T-helper 2 cell (primary cell): ENCODE data around the gene CCL14.
"Not testable (repeated sequence)": the region's sequence is repeated elsewhere in the genome, so short reads cannot be mapped to it uniquely, and the experiment has no call there.

ENCODE experiments used
- DNase-seq, 5 experiments: peaks; one replicate each; pipeline versions ENCODE4 v3.0.0 to v3.0.0-alpha.2; 2012 to 2022
- total RNA-seq, 2 donors: gene quantifications; one replicate each; lab custom pipeline; 2026; lab: John Stamatoyannopoulos, UW

CCL14 gene
- total RNA-seq, result 0 reads per million in 2 donors

- no peak for DNase-seq
Observed at GRCh38 chr17:35986643-35987042, at the start of gene CCL14. TSS of gene CCL14 (minus strand) at chr17:35986729. CDS start at chr17:35986649, 80 bp downstream.

DNA sequence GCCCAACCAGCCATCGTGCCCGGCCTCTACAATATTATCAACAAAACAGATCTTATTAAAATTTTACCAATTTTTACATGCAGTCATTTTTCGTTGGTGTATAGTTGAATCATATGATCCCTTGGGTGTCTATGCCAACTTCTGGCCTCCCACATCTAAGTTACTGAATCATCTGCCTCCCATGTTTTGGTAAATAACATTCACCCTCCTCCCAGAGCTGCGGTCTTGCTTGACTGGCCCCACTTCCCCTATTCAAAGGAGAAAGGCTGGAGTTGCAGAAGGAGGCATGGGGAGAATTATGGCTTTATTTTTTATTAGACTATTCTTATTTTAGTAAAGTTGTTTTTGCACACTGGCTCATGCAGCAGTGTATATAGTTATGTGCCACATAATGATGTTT lies 49.7 kb upstream of the CCL14 start:
- no peak for DNase-seq

GRCh38 chr17:36034127-36034526 lies 47.6 kb upstream of the CCL14 start:
- no peak for DNase-seq

- DNase-seq, result no peak
Observed at GRCh38 chr17:36030956-36031355, 44.4 kb upstream of the CCL14 start.

- no peak for DNase-seq
Observed at GRCh38 chr17:36027761-36028160, 41.2 kb upstream of the CCL14 start.

DNA sequence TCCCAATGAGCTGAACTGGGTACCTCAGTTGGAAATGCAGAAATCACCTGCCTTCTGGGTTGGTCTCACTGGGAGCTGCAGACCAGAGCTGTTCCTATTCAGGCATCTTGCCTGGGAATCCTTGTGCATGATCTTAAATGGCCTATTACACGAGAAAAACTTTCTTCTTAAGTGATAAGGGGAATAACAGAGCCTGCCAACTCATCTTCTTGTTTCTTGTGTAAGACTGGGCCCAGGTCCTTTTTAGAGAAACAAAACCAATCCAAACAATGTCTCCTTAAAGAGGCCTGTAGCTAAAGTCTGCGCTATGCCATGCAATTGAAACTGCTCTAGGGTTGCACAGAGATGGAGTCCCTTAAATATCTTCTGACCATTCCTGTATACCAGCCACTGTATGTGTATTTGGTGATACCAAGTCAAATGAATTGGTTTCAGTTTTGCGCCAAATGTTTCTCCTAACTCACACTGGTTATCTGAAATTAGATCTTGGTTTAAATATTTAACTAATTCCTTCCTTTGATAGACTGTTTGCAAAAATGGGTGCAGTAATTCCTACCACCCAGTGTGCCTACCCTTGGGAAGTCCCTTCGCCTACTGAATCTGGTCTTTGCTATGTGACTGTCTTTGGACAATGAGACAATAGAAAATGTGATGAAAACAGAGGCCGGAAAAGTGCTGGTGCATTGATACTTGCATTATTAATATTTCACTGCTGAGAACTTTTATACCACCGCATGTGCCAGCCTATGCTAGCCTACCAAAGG lies 37.8 kb upstream of the CCL14 start:
- DNase-seq, result no peak

DNA sequence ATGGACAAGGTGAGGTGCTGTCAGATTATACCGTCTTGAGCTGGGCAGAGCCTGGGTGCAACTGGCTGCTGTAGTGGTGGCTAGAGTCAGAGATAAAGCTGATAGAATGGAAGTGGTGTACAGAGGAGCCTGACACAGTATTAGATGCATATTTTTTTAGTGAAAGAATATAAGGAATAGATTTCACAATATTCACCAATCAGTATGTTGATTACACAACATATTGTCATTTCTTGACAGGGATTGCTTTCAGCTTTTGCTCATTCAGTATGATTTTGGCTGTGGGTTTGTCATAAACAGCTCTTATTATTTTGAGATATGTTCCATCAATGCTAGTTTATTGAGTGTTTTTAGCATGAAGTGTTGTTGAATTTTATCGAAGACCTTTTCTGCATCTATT lies 32.9 kb upstream of the CCL14 start:
- no peak for DNase-seq

DNA sequence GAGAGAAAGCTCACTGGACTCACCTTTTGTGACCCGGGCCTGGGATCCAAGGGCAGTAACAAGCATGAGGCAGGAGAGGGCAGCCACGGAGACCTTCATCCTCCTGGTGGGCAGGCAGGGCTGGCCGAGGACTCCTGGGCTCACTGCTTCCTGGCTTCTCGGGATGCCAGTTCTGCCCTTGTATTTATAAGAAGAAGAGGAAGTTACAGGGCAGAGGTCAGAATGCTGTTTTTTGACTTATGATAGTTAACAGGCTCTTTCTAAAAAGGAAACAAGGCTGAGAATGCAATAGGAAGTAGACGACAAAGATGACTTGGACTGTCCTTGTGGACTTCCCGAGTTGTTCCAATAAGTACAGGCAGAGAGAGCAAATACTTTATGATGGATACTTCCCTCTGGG lies 31.3 kb upstream of the CCL14 start, which contains the start of gene CCL23:
CCL23 (minus strand) TSS at position 174 of the 400 bp plus-strand sequence; CDS start at position 99, 75 bp downstream.
- DNase-seq, result no peak

DNA sequence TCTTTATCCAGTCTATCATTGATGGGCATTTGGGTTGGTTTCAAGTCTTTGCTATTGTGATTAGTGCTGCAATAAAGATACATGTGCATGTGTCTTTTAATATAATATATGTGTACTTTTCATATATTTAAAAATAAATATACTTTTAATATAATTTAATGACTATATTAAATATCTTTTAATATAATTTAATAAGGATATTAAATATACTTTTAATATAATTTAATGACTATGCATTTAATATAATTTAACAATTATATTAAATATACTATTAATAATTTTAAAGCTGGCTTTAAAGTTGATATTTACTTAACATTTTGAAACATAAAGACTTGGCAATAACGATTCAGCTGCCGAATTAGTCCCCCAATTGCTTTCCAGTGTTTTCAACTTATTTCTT lies 30.0 kb upstream of the CCL14 start:
- DNase-seq, result no peak

DNA sequence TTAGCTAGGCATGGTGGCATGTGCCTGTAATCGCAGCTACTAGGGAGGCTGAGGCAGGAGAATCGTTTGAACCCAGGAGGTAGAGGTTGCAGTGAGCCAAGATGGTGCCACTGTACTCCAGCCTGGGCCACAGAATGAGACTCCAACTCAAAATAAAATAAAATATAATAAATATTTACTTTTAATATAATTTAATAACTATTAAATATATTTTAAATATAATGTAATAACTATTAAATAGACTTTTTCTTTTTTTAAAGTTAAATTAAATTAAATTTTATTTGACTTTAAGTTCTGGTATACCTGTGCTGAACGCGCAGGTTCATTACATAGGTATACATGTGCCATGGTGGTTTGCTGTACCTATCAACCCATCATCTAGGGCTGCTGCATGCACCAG lies 29.4 kb upstream of the CCL14 start:
- not testable (repeated sequence) for DNase-seq

DNA sequence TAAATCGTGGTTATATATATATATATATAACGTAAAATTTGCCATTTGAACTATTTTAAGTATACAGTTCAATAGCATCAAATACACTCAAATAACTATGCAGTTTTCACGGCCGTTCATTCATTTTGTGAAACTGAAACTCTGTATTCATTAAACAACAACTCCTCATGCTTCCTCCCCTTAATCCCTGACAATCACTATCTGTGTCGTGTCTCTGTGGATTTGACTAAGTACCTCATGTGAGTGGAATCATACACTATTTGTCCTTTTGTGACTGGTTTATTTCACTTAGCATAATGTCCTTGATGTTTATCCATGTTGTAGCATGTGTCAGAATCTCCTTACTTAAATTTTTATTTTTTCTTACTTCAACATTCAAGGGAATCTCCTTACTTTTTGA lies 28.4 kb upstream of the CCL14 start:
- no peak for DNase-seq

DNA sequence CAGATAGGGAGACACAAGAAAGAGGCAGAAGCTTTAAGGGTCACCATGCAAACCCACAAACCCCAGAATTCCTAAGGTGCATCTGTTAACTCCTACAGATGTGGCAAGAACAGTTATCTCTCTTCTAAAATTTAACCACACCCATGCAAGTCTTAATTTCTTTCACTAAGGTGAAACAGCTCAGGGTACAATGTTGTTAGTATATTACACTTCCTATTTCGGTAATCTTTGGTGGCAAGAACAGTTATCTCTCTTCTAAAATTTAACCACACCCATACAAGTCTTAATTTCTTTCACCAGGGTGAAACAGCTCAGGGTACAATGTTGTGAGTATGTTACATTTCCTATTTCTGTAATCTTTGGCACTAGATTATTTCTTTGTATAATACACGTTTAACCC lies 24.7 kb upstream of the CCL14 start:
- DNase-seq, result no peak

GRCh38 chr17:36008998-36009665 lies 22.6 kb upstream of the CCL14 start:
- DNase-seq, result no peak

DNA sequence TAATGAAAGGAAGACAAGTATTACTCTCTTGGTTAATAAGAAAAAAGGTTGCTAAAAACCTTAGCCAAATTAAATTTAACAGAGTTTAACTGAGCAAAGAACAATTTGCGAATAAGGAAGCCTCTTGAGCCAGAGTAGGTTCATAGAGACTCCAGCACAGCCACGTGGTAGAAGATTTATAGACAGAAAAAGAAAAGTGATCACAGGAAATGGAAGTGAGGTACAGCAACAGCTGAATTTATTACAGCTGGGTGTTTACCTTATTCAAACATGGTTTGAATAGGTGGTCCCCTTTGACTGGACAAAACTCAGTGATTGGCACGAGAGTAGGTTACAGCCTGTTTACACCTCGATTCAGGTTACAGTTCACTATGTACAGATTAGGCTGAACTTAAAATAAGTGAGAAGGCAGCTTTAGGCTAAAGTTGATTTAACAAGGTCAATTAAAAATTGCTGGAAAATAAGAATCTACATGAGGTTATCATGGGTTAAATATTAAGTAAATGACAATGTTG lies 18.1 kb upstream of the CCL14 start:
- no peak for DNase-seq

DNA sequence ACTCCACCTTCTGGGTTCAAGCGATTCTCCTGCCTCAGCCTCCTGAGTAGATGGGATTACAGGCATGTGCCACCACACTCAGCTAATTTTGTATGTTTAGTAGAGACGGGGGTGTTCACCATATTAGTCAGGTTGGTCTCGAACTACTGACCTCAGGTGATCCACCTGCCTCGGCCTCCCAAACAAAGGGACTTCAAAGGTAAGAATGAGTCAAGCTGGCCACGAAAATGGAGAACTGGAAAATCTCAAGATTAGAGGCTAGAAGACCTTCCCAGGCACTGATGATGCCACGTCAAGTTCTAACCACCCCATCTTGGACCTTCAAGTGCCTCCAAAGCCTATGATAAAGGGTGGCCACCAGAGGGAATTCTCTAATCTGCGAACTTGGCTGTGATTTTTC lies 16.1 kb upstream of the CCL14 start:
- DNase-seq, result no peak

- no peak for DNase-seq
Observed at GRCh38 chr17:36001862-36002603, 15.5 kb upstream of the CCL14 start.

- DNase-seq, result no peak
Observed at GRCh38 chr17:36001110-36001771, 14.7 kb upstream of the CCL14 start, which contains the start of gene CCL15. TSS of gene CCL15 (minus strand) at chr17:36001553. CDS start at chr17:36001492, 61 bp downstream.

DNA sequence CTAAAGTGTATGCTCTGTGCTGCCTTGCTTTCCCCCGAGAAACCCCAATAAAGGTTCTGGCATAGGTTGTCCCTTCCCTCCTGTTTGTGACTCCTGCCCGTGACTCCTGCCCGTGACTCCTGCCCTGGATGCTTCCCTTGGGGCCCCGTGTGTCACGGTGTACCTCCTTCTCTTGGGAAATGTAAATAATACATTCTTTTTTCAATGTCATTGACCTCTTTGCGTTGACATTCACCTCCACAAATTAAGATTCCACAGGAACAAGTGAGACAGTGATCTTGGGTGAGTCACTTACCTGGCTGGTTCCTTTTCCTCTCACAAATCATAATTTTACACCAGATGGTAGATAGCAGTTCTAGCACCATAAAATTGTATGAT lies 14.2 kb upstream of the CCL14 start:
- no peak for DNase-seq

DNA sequence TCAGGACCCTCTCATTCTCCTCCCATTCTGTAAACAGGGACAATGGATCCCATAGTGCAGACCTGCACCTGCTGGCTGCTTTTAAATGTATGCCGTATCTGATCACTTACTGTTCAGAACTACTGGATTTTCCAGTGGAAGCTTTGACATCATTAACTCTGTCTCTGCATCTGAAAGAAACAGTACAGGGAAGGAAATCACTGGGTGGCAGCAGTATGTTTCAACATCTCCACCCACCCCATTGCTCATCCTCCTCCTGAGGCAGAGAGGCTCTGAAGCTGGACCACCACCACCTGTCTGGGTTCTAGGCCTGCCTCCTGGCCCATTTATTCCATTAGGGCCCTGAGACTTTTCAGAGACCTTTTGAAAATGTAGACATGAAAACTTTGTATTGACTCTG lies 12.2 kb upstream of the CCL14 start:
- no peak for DNase-seq

GRCh38 chr17:35998018-35998545 lies 11.6 kb upstream of the CCL14 start:
- DNase-seq, result no peak

DNA sequence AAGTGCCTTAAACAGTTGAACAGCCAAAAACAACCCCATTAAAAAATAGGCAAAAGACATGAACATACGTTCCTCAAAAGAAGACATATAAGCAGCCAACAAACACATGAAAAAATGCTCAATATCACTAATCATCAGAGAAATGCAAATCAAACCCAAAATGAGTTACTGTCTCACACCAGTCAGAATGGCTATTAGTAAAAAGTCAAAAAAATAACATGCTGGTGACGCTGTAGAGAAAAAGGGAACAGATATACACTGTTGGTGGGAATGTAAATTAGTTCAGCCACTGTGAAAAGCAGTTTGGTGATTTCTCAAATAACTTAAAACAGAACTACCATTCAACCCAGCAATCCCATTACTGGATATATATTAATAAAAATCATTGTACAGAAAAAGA lies 8.8 kb upstream of the CCL14 start:
- not testable (repeated sequence) for DNase-seq

- DNase-seq, result no peak
Observed at GRCh38 chr17:35991075-35991474, 4.5 kb upstream of the CCL14 start.
